DOHH2 (cell line): ENCODE data around the gene CCDC120.

Experiments used
- EZH2phosphoT487 ChIP-seq: fragments of 200-600 bp; sonication (generic); IDR thresholded peaks from 2 replicates; pipeline ENCODE4 v1.6.1; 2017; ENCODE audit warnings: borderline replicate concordance, mild to moderate bottlenecking, antibody characterized with exemption, low read length, moderate library complexity, mixed read lengths
- TF ChIP-seq, protein P1 (sequence below): fragments of 200-600 bp; sonication (generic); IDR thresholded peaks from one replicate; pipeline ENCODE4 v1.5.1; 2014; ENCODE audit warnings: antibody characterized with exemption, mild to moderate bottlenecking, low read depth, low read length; ENCODE audit not compliant: poor library complexity, severe bottlenecking

GRCh38 chrX:49061490-49061889 lies 2.7 kb downstream of the CCDC120 start:
- TF ChIP-seq, protein P1, sequence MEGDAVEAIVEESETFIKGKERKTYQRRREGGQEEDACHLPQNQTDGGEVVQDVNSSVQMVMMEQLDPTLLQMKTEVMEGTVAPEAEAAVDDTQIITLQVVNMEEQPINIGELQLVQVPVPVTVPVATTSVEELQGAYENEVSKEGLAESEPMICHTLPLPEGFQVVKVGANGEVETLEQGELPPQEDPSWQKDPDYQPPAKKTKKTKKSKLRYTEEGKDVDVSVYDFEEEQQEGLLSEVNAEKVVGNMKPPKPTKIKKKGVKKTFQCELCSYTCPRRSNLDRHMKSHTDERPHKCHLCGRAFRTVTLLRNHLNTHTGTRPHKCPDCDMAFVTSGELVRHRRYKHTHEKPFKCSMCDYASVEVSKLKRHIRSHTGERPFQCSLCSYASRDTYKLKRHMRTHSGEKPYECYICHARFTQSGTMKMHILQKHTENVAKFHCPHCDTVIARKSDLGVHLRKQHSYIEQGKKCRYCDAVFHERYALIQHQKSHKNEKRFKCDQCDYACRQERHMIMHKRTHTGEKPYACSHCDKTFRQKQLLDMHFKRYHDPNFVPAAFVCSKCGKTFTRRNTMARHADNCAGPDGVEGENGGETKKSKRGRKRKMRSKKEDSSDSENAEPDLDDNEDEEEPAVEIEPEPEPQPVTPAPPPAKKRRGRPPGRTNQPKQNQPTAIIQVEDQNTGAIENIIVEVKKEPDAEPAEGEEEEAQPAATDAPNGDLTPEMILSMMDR = no peak
- no peak for TF ChIP-seq EZH2phosphoT487
